CD4-positive, alpha-beta memory T cell (primary cell): Measurements from ENCODE around the gene HRH3. TPM values are rescaled to one million over a fixed set of nuclear protein-coding genes. Genes with fewer than 3 reads are reported as not detected.

Experiments
- CTCF ChIA-PET: fragments of 350-600 bp; sonication (Branson Sonifier 250); formaldehyde crosslinking; loops from one replicate; lab custom pipeline; 2021; ENCODE audit warnings: inconsistent platforms; ENCODE audit not compliant: partially characterized antibody; lab: Charles Lee
- POLR2A ChIA-PET: fragments of 350-600 bp; sonication (Branson Sonifier 250); formaldehyde crosslinking; loops from one replicate; lab custom pipeline; 2021; ENCODE audit not compliant: partially characterized antibody; lab: Charles Lee
- DNase-seq, 5 donors: peaks; one replicate each; pipeline versions ENCODE4 v3.0.0 to v3.0.0-alpha.2; 2020 to 2022; ENCODE audit warnings: mixed read lengths in 1 of 5
- H3K27ac ChIP-seq: one replicate; pipeline ENCODE4 v1.7.0; 2013; ENCODE audit warnings: low read depth, low read length
- H3K27me3 ChIP-seq: 2 replicates; pipeline ENCODE4 v1.7.0; 2013; ENCODE audit warnings: mild to moderate bottlenecking, low read length, moderate library complexity; ENCODE audit not compliant: insufficient read depth
- H3K36me3 ChIP-seq: 2 replicates; pipeline ENCODE4 v1.7.0; 2013; ENCODE audit warnings: mild to moderate bottlenecking, low read length, moderate library complexity; ENCODE audit not compliant: insufficient read depth
- H3K4me1 ChIP-seq: 2 replicates; pipeline ENCODE4 v1.7.0; 2013; ENCODE audit warnings: mild to moderate bottlenecking, low read length, moderate library complexity; ENCODE audit not compliant: insufficient read depth
- H3K4me3 ChIP-seq, 2 donors: one replicate each; pipeline ENCODE4 v1.7.0; 2013; ENCODE audit warnings: low read length in 2 of 2, mild to moderate bottlenecking in 1 of 2
- H3K9me3 ChIP-seq, 2 donors: one replicate each; pipeline ENCODE4 v1.7.0; 2013; ENCODE audit warnings: low read length in 2 of 2, control low read depth in 1 of 2; ENCODE audit not compliant: control insufficient read depth in 1 of 2
- H3K27ac Mint-ChIP-seq, 7 donors: one replicate each; pipeline ENCODE4 v1.8.0; 2020 to 2021; ENCODE audit warnings: mixed read lengths in 7 of 7, mild to moderate bottlenecking in 6 of 7, inconsistent platforms in 3 of 7, moderate library complexity in 3 of 7
- H3K27me3 Mint-ChIP-seq, 2 donors: one replicate each; pipeline ENCODE4 v1.8.0; 2020 to 2021; ENCODE audit warnings: mixed read lengths in 2 of 2
- H3K36me3 Mint-ChIP-seq, 2 donors: one replicate each; pipeline ENCODE4 v1.8.0; 2020 to 2021; ENCODE audit warnings: mixed read lengths in 2 of 2, inconsistent platforms in 1 of 2, mild to moderate bottlenecking in 1 of 2
- H3K4me1 Mint-ChIP-seq, 4 donors: one replicate each; pipeline ENCODE4 v1.8.0; 2020 to 2021; ENCODE audit warnings: mixed read lengths in 4 of 4, mild to moderate bottlenecking in 1 of 4
- H3K4me3 Mint-ChIP-seq, 8 donors: one replicate each; pipeline ENCODE4 v1.8.0; 2020 to 2021; ENCODE audit warnings: mixed read lengths in 8 of 8, mild to moderate bottlenecking in 7 of 8, moderate library complexity in 6 of 8, inconsistent platforms in 3 of 8
- H3K9me3 Mint-ChIP-seq, 8 donors: one replicate each; pipeline ENCODE4 v1.8.0; 2020 to 2021; ENCODE audit warnings: mixed read lengths in 8 of 8, mild to moderate bottlenecking in 5 of 8, inconsistent platforms in 3 of 8, moderate library complexity in 1 of 8
- intact Hi-C: fragments of 100-400 bp; cut with micrococcal nuclease; formaldehyde crosslinking; loops from one replicate; pipeline ENCODE4 v1.15.1; 2023
- polyA plus RNA-seq, 2 donors: library from polyadenylated mRNA; unstranded; fragments of 300-500 nt; fragmentation: Illumina TruSeq; gene quantifications; one replicate each; pipeline ENCODE4 v1.2.3, GENCODE V29; 2021
- total RNA-seq, 2 experiments: library from RNA; stranded (reverse); gene quantifications; one replicate each; pipeline ENCODE4 v1.2.3, GENCODE V29; 2021

The HRH3 gene
- total and polyA plus RNA-seq, 4 experiments from 2014 or later: not detected

- Histone ChIP-seq H3K4me1 (no peaks in the 10 kb centered on the region), H3K9me3 (no peaks in the 10 kb centered on the region), H3K36me3 (peaks cover 37% of the 10 kb centered on the region), H3K4me3 (no peak overlapping the region), H3K27ac (no peak overlapping the region), H3K27me3 (no peaks in the 10 kb centered on the region)
- POLR2A ChIA-PET: no interaction called here
- H3K4me1 Mint-ChIP-seq: peaks cover 0 to 1% (median 0%) of the 10 kb centered on the region in 4 donors
- intact Hi-C loops: no loop called here
- H3K27me3 Mint-ChIP-seq: no peaks in the 10 kb centered on the region
- H3K9me3 Mint-ChIP-seq: no peaks in the 10 kb centered on the region
- H3K27ac Mint-ChIP-seq: no peak overlapping the region
- CTCF ChIA-PET: no interaction called here
- peaks cover 40 to 45% of the 10 kb centered on the region in 2 donors for H3K36me3 Mint-ChIP-seq
- DNase-seq: no peak
- H3K4me3 Mint-ChIP-seq: no peak overlapping the region
Measured at GRCh38 chr20:62202083-62202395, 18.0 kb downstream of the HRH3 start.

- POLR2A ChIA-PET: no interaction called here
- intact Hi-C loops: no loop called here
- CTCF ChIA-PET: no interaction called here
- Histone ChIP-seq H3K27me3 (no peaks in the 10 kb centered on the region), H3K36me3 (peaks cover 37% of the 10 kb centered on the region), H3K4me1 (no peaks in the 10 kb centered on the region), H3K4me3 (no peak overlapping the region), H3K27ac (no peak overlapping the region), H3K9me3 (no peaks in the 10 kb centered on the region)
- H3K4me3 Mint-ChIP-seq: no peak overlapping the region
- H3K27ac Mint-ChIP-seq: no peak overlapping the region
- H3K9me3 Mint-ChIP-seq: no peaks in the 10 kb centered on the region
- H3K4me1 Mint-ChIP-seq: peaks cover 0 to 1% (median 0%) of the 10 kb centered on the region in 4 donors
- H3K36me3 Mint-ChIP-seq: peaks cover 40 to 45% of the 10 kb centered on the region in 2 donors
- DNase-seq: no peak
- no peaks in the 10 kb centered on the region for H3K27me3 Mint-ChIP-seq
Measured at GRCh38 chr20:62201173-62202082, 18.6 kb downstream of the HRH3 start.

- Mint-ChIP-seq H3K4me3 (no peak overlapping the region), H3K27ac (no peak overlapping the region), H3K9me3 (no peaks in the 10 kb centered on the region), H3K27me3 (no peaks in the 10 kb centered on the region), H3K36me3 (peaks cover 42 to 47% of the 10 kb centered on the region in 2 donors), H3K4me1 (peaks cover 0 to 1% (median 0%) of the 10 kb centered on the region in 4 donors)
- Histone ChIP-seq H3K9me3 (no peaks in the 10 kb centered on the region), H3K4me1 (no peaks in the 10 kb centered on the region), H3K27ac (no peak overlapping the region), H3K36me3 (peaks cover 37% of the 10 kb centered on the region), H3K27me3 (no peaks in the 10 kb centered on the region), H3K4me3 (no peak overlapping the region)
- ChIA-PET POLR2A (no interaction called here), CTCF (no interaction called here)
- intact Hi-C loops: no loop called here
- DNase-seq: no peak
Measured at GRCh38 chr20:62200491-62201172, 19.4 kb downstream of the HRH3 start.

- peaks cover 46 to 54% of the 10 kb centered on the region in 2 donors for H3K36me3 Mint-ChIP-seq
- ChIA-PET POLR2A (no interaction called here), CTCF (interaction anchor here (1.5 kb wide), 1 partner anchor 11 kb away, joined by 3 read pairs; no protein-coding TSS in a partner anchor)
- H3K9me3 ChIP-seq: no peaks in the 10 kb centered on the region
- H3K4me3 ChIP-seq: no peak overlapping the region
- H3K27me3 Mint-ChIP-seq: no peaks in the 10 kb centered on the region
- H3K27me3 ChIP-seq: no peaks in the 10 kb centered on the region
- no peak overlapping the region for H3K27ac Mint-ChIP-seq
- no peak overlapping the region for H3K4me3 Mint-ChIP-seq
- peaks cover 0 to 1% (median 0%) of the 10 kb centered on the region in 4 donors for H3K4me1 Mint-ChIP-seq
- peaks cover 37% of the 10 kb centered on the region for H3K36me3 ChIP-seq
- no peaks in the 10 kb centered on the region for H3K4me1 ChIP-seq
- no peak for DNase-seq
- H3K9me3 Mint-ChIP-seq: no peaks in the 10 kb centered on the region
- intact Hi-C loops: no loop called here
- no peak overlapping the region for H3K27ac ChIP-seq
Measured at GRCh38 chr20:62198931-62199330, 21.1 kb downstream of the HRH3 start.

- H3K27ac Mint-ChIP-seq: no peak overlapping the region
- no peak overlapping the region for H3K4me3 ChIP-seq
- no peaks in the 10 kb centered on the region for H3K27me3 Mint-ChIP-seq
- DNase-seq: no peak
- no peak overlapping the region for H3K4me3 Mint-ChIP-seq
- intact Hi-C loops: no loop called here
- ChIA-PET POLR2A (no interaction called here), CTCF (interaction anchor here (1.5 kb wide), 1 partner anchor 11 kb away, joined by 3 read pairs; no protein-coding TSS in a partner anchor)
- H3K27me3 ChIP-seq: no peaks in the 10 kb centered on the region
- no peak overlapping the region for H3K27ac ChIP-seq
- H3K4me1 ChIP-seq: no peaks in the 10 kb centered on the region
- no peaks in the 10 kb centered on the region for H3K9me3 ChIP-seq
- H3K36me3 ChIP-seq: peaks cover 39% of the 10 kb centered on the region
- H3K36me3 Mint-ChIP-seq: peaks cover 44 to 54% of the 10 kb centered on the region in 2 donors
- peaks cover 0 to 1% (median 0%) of the 10 kb centered on the region in 4 donors for H3K4me1 Mint-ChIP-seq
- H3K9me3 Mint-ChIP-seq: no peaks in the 10 kb centered on the region
Measured at GRCh38 chr20:62198496-62198895, 21.6 kb downstream of the HRH3 start.

GRCh38 chr20:62197801-62198200, 22.3 kb downstream of the HRH3 start:
- DNase-seq: no peak
- intact Hi-C loops: no loop called here
- H3K4me1 ChIP-seq: no peaks in the 10 kb centered on the region
- Mint-ChIP-seq H3K9me3 (no peaks in the 10 kb centered on the region), H3K27me3 (no peaks in the 10 kb centered on the region), H3K36me3 (peaks cover 40 to 54% of the 10 kb centered on the region in 2 donors), H3K4me3 (no peak overlapping the region), H3K27ac (no peak overlapping the region), H3K4me1 (no peaks in the 10 kb centered on the region)
- H3K36me3 ChIP-seq: peaks cover 42% of the 10 kb centered on the region
- no peak overlapping the region for H3K4me3 ChIP-seq
- H3K9me3 ChIP-seq: no peaks in the 10 kb centered on the region
- POLR2A ChIA-PET: no interaction called here
- no peaks in the 10 kb centered on the region for H3K27me3 ChIP-seq
- CTCF ChIA-PET: interaction anchor here (1.5 kb wide), 1 partner anchor 10 kb away, joined by 3 read pairs; no protein-coding TSS in a partner anchor
- H3K27ac ChIP-seq: no peak overlapping the region

GRCh38 chr20:62197311-62197710, 22.8 kb downstream of the HRH3 start:
- Histone ChIP-seq H3K9me3 (no peaks in the 10 kb centered on the region), H3K4me1 (no peaks in the 10 kb centered on the region), H3K36me3 (peaks cover 42% of the 10 kb centered on the region), H3K27me3 (no peaks in the 10 kb centered on the region), H3K27ac (no peak overlapping the region), H3K4me3 (no peak overlapping the region)
- H3K36me3 Mint-ChIP-seq: peaks cover 40 to 53% of the 10 kb centered on the region in 2 donors
- no peak overlapping the region for H3K4me3 Mint-ChIP-seq
- POLR2A ChIA-PET: no interaction called here
- intact Hi-C loops: no loop called here
- H3K9me3 Mint-ChIP-seq: no peaks in the 10 kb centered on the region
- no peak for DNase-seq
- no peaks in the 10 kb centered on the region for H3K4me1 Mint-ChIP-seq
- H3K27ac Mint-ChIP-seq: no peak overlapping the region
- CTCF ChIA-PET: no interaction called here
- H3K27me3 Mint-ChIP-seq: no peaks in the 10 kb centered on the region
